Subcutaneous abdominal adipose tissue (tissue), 5 donors: Measurements from ENCODE around the gene PVALEF.

Experiments used
- H3K27ac ChIP-seq: one replicate; pipeline ENCODE4 v1.7.0; 2013; ENCODE audit warnings: low read depth, mild to moderate bottlenecking, inconsistent platforms, low read length, moderate library complexity
- H3K27me3 ChIP-seq, 5 donors: one replicate each; pipeline ENCODE4 v1.7.0; 2013; ENCODE audit warnings: low read length in 5 of 5, inconsistent platforms in 1 of 5; ENCODE audit not compliant: control insufficient read depth in 5 of 5, insufficient read depth in 4 of 5
- H3K36me3 ChIP-seq, 5 donors: one replicate each; pipeline ENCODE4 v1.7.0; 2013; ENCODE audit warnings: low read length in 5 of 5; ENCODE audit not compliant: control insufficient read depth in 5 of 5, insufficient read depth in 5 of 5
- H3K4me1 ChIP-seq, 5 donors: one replicate each; pipeline ENCODE4 v1.7.0; 2013; ENCODE audit warnings: low read length in 5 of 5, mild to moderate bottlenecking in 3 of 5, moderate library complexity in 1 of 5; ENCODE audit not compliant: control insufficient read depth in 5 of 5, insufficient read depth in 5 of 5
- H3K4me3 ChIP-seq, 5 donors: one replicate each; pipeline ENCODE4 v1.7.0; 2013; ENCODE audit warnings: low read length in 5 of 5, low read depth in 1 of 5
- H3K9ac ChIP-seq, 5 donors: one replicate each; pipeline ENCODE4 v1.7.0; 2013; ENCODE audit warnings: low read length in 5 of 5, mild to moderate bottlenecking in 4 of 5, moderate library complexity in 3 of 5
- H3K9me3 ChIP-seq, 5 donors: one replicate each; pipeline ENCODE4 v1.7.0; 2013; ENCODE audit warnings: low read length in 5 of 5; ENCODE audit not compliant: control insufficient read depth in 5 of 5
- donor health status: healthy.
- donor health status: healthy.
- donor health status: healthy.
- donor health status: healthy.
- donor health status: healthy.

PVALEF gene

GRCh38 chr17:81121841-81122733 is 43.2 kb upstream of the PVALEF start:
- H3K27ac ChIP-seq, result no peak overlapping the region
- H3K4me3 ChIP-seq, result no peak overlapping the region
- no peak overlapping the region for H3K9ac ChIP-seq
- peaks cover 0 to 14% (median 8%) of the 10 kb centered on the region in 5 donors for H3K4me1 ChIP-seq
- H3K27me3 ChIP-seq, result peaks cover 19 to 55% (median 27%) of the 10 kb centered on the region in 5 donors
- H3K36me3 ChIP-seq, result peaks cover 0 to under 1% (median 0%) of the 10 kb centered on the region in 5 donors
- no peaks in the 10 kb centered on the region for H3K9me3 ChIP-seq

- H3K4me3 ChIP-seq, result no peak overlapping the region
- H3K36me3 ChIP-seq, result no peaks in the 10 kb centered on the region
- H3K9me3 ChIP-seq, result no peaks in the 10 kb centered on the region
- H3K4me1 ChIP-seq, result peaks cover 0 to 14% (median 8%) of the 10 kb centered on the region in 5 donors
- H3K9ac ChIP-seq, result no peak overlapping the region
- H3K27ac ChIP-seq, result no peak overlapping the region
- H3K27me3 ChIP-seq, result peaks cover 11 to 55% (median 21%) of the 10 kb centered on the region in 5 donors
Observed at GRCh38 chr17:81123052-81124048, 42.0 kb upstream of the PVALEF start.

GRCh38 chr17:81124377-81124776 is 40.9 kb upstream of the PVALEF start:
- Histone ChIP-seq H3K9me3 (no peaks in the 10 kb centered on the region), H3K9ac (no peak overlapping the region), H3K36me3 (no peaks in the 10 kb centered on the region), H3K4me3 (no peak overlapping the region), H3K27ac (no peak overlapping the region), H3K4me1 (peaks cover 0 to 6% (median 4%) of the 10 kb centered on the region in 5 donors), H3K27me3 (peaks cover 7 to 48% (median 17%) of the 10 kb centered on the region in 5 donors)

- Histone ChIP-seq H3K9ac (no peak overlapping the region), H3K36me3 (no peaks in the 10 kb centered on the region), H3K27me3 (peaks cover 7 to 46% (median 23%) of the 10 kb centered on the region in 5 donors), H3K27ac (no peak overlapping the region), H3K9me3 (no peaks in the 10 kb centered on the region), H3K4me1 (no peaks in the 10 kb centered on the region), H3K4me3 (no peak overlapping the region)
Observed at GRCh38 chr17:81125573-81126081, 39.7 kb upstream of the PVALEF start.

- no peaks in the 10 kb centered on the region for H3K9me3 ChIP-seq
- no peak overlapping the region for H3K9ac ChIP-seq
- H3K27me3 ChIP-seq, result peaks cover 7 to 40% (median 23%) of the 10 kb centered on the region in 5 donors
- H3K4me1 ChIP-seq, result no peaks in the 10 kb centered on the region
- no peaks in the 10 kb centered on the region for H3K36me3 ChIP-seq
- H3K27ac ChIP-seq, result no peak overlapping the region
- H3K4me3 ChIP-seq, result no peak overlapping the region
Observed at GRCh38 chr17:81126281-81127132, 38.8 kb upstream of the PVALEF start.

GRCh38 chr17:81127133-81127455 is 38.2 kb upstream of the PVALEF start:
- Histone ChIP-seq H3K36me3 (no peaks in the 10 kb centered on the region), H3K4me3 (no peak overlapping the region), H3K4me1 (no peaks in the 10 kb centered on the region), H3K27ac (no peak overlapping the region), H3K27me3 (peaks cover 7 to 36% (median 23%) of the 10 kb centered on the region in 5 donors), H3K9ac (no peak overlapping the region), H3K9me3 (no peaks in the 10 kb centered on the region)

- Histone ChIP-seq H3K9ac (no peak overlapping the region), H3K27ac (no peak overlapping the region), H3K27me3 (peaks cover 5 to 36% (median 20%) of the 10 kb centered on the region in 5 donors), H3K4me3 (no peak overlapping the region), H3K4me1 (no peaks in the 10 kb centered on the region), H3K9me3 (no peaks in the 10 kb centered on the region), H3K36me3 (no peaks in the 10 kb centered on the region)
Observed at GRCh38 chr17:81127526-81128177, 37.7 kb upstream of the PVALEF start.

- Histone ChIP-seq H3K9ac (no peak overlapping the region), H3K27ac (no peak overlapping the region), H3K36me3 (no peaks in the 10 kb centered on the region), H3K27me3 (peaks cover 0 to 29% (median 13%) of the 10 kb centered on the region in 5 donors), H3K9me3 (no peaks in the 10 kb centered on the region), H3K4me1 (no peaks in the 10 kb centered on the region), H3K4me3 (no peak overlapping the region)
Observed at GRCh38 chr17:81128338-81128737, 37.0 kb upstream of the PVALEF start.

GRCh38 chr17:81128774-81129173 is 36.5 kb upstream of the PVALEF start:
- Histone ChIP-seq H3K9me3 (no peaks in the 10 kb centered on the region), H3K4me3 (no peak overlapping the region), H3K27ac (no peak overlapping the region), H3K4me1 (no peaks in the 10 kb centered on the region), H3K36me3 (no peaks in the 10 kb centered on the region), H3K9ac (no peak overlapping the region), H3K27me3 (peaks cover 0 to 26% (median 12%) of the 10 kb centered on the region in 5 donors)
